ENCODE measurements around the gene HDAC9. TPM values are rescaled to one million over a fixed set of nuclear protein-coding genes. Genes with fewer than 3 reads are reported as not detected.

The HDAC9 gene
- total and polyA plus RNA-seq, 8 donors, result 1.3 to 12.3 (median 3.5) TPM

- ATAC-seq, result no peak
- no peak for FAIRE-seq
- Histone ChIP-seq H3K27me3 (no peaks in the 10 kb centered on the region), H3K4me3 (no peak overlapping the region), H3K36me3 (no peaks in the 10 kb centered on the region), H3K4me1 (peaks cover 0 to 9% (median 4%) of the 10 kb centered on the region in 3 donors), H3K9me3 (no peaks in the 10 kb centered on the region), H3K27ac (no peak overlapping the region)
- intact Hi-C loops (cut with DNase I), result no loop called here
- 72 to 77% methylated on average over 2 of the region's 2 CpGs for WGBS, 2 donors
- no peak for DNase-seq
- TF ChIP-seq CTCF (IDR thresholded peaks at IDR 0.05), result no peak
Measured at GRCh38 chr7:18939771-18940592, 444.4 kb downstream of the HDAC9 start.

- DNase-seq (peak in 1 of 6 donors; percentile 2), ATAC-seq (peak in 1 of 4 donors; percentile 71), FAIRE-seq (no peak)
- Histone ChIP-seq H3K36me3 (no peaks in the 10 kb centered on the region), H3K4me1 (peaks cover 0 to 9% (median 4%) of the 10 kb centered on the region in 3 donors), H3K27ac (no peak overlapping the region), H3K9me3 (no peaks in the 10 kb centered on the region), H3K4me3 (no peak overlapping the region), H3K27me3 (no peaks in the 10 kb centered on the region)
- no peak for TF ChIP-seq CTCF (IDR thresholded peaks at IDR 0.05)
- WGBS, 2 donors, result 17 to 20% methylated on average over 2 of the region's 2 CpGs
- intact Hi-C loops (cut with DNase I), result no loop called here
Measured at GRCh38 chr7:18940593-18941134, 445.1 kb downstream of the HDAC9 start.

GRCh38 chr7:18941207-18941606 is 445.7 kb downstream of the HDAC9 start:
- Histone ChIP-seq H3K27ac (no peak overlapping the region), H3K9me3 (no peaks in the 10 kb centered on the region), H3K27me3 (no peaks in the 10 kb centered on the region), H3K4me1 (peaks cover 0 to 9% (median 4%) of the 10 kb centered on the region in 3 donors), H3K4me3 (no peak overlapping the region), H3K36me3 (no peaks in the 10 kb centered on the region)
- TF ChIP-seq CTCF (IDR thresholded peaks at IDR 0.05), result no peak
- FAIRE-seq (no peak), DNase-seq (no peak), ATAC-seq (peak in 1 of 4 donors; percentile 61)
- WGBS, 2 donors, result 22 to 23% methylated on average over 2 of the region's 2 CpGs
- intact Hi-C loops (cut with DNase I), result no loop called here

GRCh38 chr7:18948521-18948920 is 453.0 kb downstream of the HDAC9 start:
- no peaks in the 10 kb centered on the region for H3K9me3 ChIP-seq
- no peak overlapping the region for H3K27ac ChIP-seq
- DNase-seq, result no peak
- no peak for FAIRE-seq
- H3K36me3 ChIP-seq, result no peaks in the 10 kb centered on the region
- no peaks in the 10 kb centered on the region for H3K27me3 ChIP-seq
- intact Hi-C loops (cut with DNase I), result no loop called here
- ATAC-seq, result no peak
- 50 to 53% methylated on average over 1 of the region's 1 CpG for WGBS, 2 donors
- TF ChIP-seq CTCF (IDR thresholded peaks at IDR 0.05), result no peak
- H3K4me3 ChIP-seq, result no peak overlapping the region
- no peaks in the 10 kb centered on the region for H3K4me1 ChIP-seq

- no peak for ATAC-seq
- Histone ChIP-seq H3K4me3 (no peak overlapping the region), H3K27me3 (no peaks in the 10 kb centered on the region), H3K9me3 (no peaks in the 10 kb centered on the region), H3K27ac (no peak overlapping the region), H3K4me1 (no peaks in the 10 kb centered on the region), H3K36me3 (no peaks in the 10 kb centered on the region)
- no peak for TF ChIP-seq CTCF (IDR thresholded peaks at IDR 0.05)
- FAIRE-seq, result no peak
- DNase-seq, result no peak
- intact Hi-C loops (cut with DNase I), result no loop called here
- 72 to 77% methylated on average over 4 of the region's 4 CpGs for WGBS, 2 donors
Measured at GRCh38 chr7:18952846-18953245, 457.3 kb downstream of the HDAC9 start.

All from pancreas (tissue), 10 donors.